ENCODE data around the gene TMEM175. TPM values are rescaled to one million over a fixed set of nuclear protein-coding genes. Genes with fewer than 3 reads are reported as not detected.

TMEM175 gene
- total RNA-seq, 1 experiment from 2014 or later = 20.2 TPM

GRCh38 chr4:967113-968104, 35.1 kb downstream of the TMEM175 start:
- TF ChIP-seq EZH2 (IDR thresholded peaks at IDR 0.05; ENCODE audit: low read depth) (no peak), CTCF (conservative IDR thresholded peaks at IDR 0.05) (no peak)
- intact Hi-C loops (cut with micrococcal nuclease; ENCODE audit: unreplicated experiment) = no loop called here
- Histone ChIP-seq H3K27ac (no peak overlapping the region), H2AFZ (no peak overlapping the region), H3K27me3 (ENCODE audit: insufficient read depth, low read depth) (no peaks in the 10 kb centered on the region), H4K20me1 (ENCODE audit: insufficient read depth) (peaks cover 20% of the 10 kb centered on the region), H3K4me1 (replicated peaks; ENCODE audit: insufficient read depth) (peaks cover 12% of the 10 kb centered on the region), H3K4me2 (no peak overlapping the region), H3K9me3 (ENCODE audit: insufficient read depth, low read depth) (no peaks in the 10 kb centered on the region), H3F3A (ENCODE audit: insufficient read depth, low read depth) (peaks cover 4% of the 10 kb centered on the region; the same call in 1 of the 2 replicates), H3K36me3 (ENCODE audit: low read depth) (no peaks in the 10 kb centered on the region), H3K9me2 (ENCODE audit: insufficient read depth) (no peaks in the 10 kb centered on the region), H3K4me3 (no peak overlapping the region), H3K79me2 (ENCODE audit: low read depth) (peaks cover 5% of the 10 kb centered on the region; the same call in 1 of the 2 replicates)
- no TSS peak for BruUV-seq (replicated peaks)
- POLR2A ChIA-PET (ENCODE audit: unreplicated experiment) = no interaction called here
- CTCF ChIA-PET = interaction anchor here (0.6 kb wide), 1 partner anchor 11 kb away, joined by 17 read pairs; no protein-coding TSS in a partner anchor
- no peak for DNase-seq

DNA sequence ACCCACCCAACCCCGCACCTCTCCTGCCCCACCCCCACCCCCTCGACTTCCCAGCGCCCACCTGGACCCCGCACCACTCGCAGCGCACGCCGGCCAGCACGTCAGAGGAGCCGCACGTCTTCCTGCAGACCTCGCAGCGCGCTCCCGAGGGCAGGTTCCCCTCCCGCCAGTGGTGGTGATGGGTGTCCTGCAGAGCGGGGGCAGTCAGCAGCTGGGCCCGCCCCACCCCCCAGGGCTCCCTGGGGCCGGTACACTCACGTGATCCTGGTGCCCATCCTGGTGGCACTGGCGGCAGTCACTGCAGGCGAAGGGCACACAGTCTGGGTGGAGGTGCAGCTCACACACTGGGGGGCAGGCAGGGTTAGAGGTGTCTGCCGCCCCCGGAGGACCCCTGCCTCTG, 36.0 kb downstream of the TMEM175 start:
- Histone ChIP-seq H3K79me2 (ENCODE audit: low read depth) (peaks cover 6% of the 10 kb centered on the region; the same call in 1 of the 2 replicates), H4K20me1 (ENCODE audit: insufficient read depth) (peaks cover 20% of the 10 kb centered on the region), H2AFZ (no peak overlapping the region), H3K4me1 (replicated peaks; ENCODE audit: insufficient read depth) (peaks cover 14% of the 10 kb centered on the region), H3K4me3 (no peak overlapping the region), H3K36me3 (ENCODE audit: low read depth) (no peaks in the 10 kb centered on the region), H3K27me3 (ENCODE audit: insufficient read depth, low read depth) (no peaks in the 10 kb centered on the region), H3K9me2 (ENCODE audit: insufficient read depth) (no peaks in the 10 kb centered on the region), H3K9me3 (ENCODE audit: insufficient read depth, low read depth) (no peaks in the 10 kb centered on the region), H3K4me2 (no peak overlapping the region), H3F3A (ENCODE audit: insufficient read depth, low read depth) (peaks cover 4% of the 10 kb centered on the region; the same call in 1 of the 2 replicates), H3K27ac (no peak overlapping the region)
- CTCF ChIA-PET = no interaction called here
- TF ChIP-seq CTCF (conservative IDR thresholded peaks at IDR 0.05) = no peak
- no peak for TF ChIP-seq EZH2 (IDR thresholded peaks at IDR 0.05; ENCODE audit: low read depth)
- DNase-seq = no peak
- BruUV-seq (replicated peaks) = no TSS peak
- POLR2A ChIA-PET (ENCODE audit: unreplicated experiment) = no interaction called here
- intact Hi-C loops (cut with micrococcal nuclease; ENCODE audit: unreplicated experiment) = no loop called here

DNA sequence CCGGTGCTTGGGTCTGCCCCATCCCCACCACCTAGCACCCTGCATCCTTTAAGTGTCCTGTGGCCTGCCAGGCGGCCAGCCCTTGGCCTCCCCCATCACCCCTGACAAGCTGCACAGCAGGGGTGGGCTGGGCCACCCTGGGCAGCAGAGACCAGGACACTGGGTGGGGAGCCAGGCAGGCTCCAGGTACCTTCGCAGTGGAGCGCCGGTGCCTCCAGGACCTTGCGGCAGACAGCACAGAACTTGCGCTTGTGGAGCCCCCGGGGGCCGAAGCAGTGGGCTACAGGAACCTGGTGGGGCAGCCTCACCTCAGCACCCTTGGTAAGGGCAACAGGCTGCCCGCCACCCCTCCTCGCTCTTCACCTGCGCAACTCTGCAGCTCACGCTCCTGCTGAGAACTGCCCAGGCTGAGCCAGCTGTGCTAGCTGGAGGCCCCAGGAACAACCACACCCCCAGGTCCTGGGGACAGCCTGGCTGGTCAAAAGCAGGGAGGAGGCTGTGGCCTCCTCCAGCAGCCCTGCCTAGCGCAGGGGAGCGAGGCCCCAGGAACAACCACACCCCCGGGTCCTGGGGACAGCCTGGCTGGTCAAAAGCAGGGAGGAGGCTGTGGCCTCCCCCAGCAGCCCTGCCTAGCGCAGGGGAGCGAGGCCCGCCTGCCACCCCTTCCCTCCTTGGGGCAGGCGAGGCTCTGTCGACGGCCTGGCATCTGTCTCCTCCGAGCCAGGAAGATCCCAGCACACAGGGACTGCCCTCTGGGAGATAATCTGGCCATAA, 36.5 kb downstream of the TMEM175 start:
- H3K36me3 ChIP-seq (ENCODE audit: low read depth) = no peaks in the 10 kb centered on the region
- H3K27ac ChIP-seq = no peak overlapping the region
- peaks cover 6% of the 10 kb centered on the region; the same call in 1 of the 2 replicates for H3K79me2 ChIP-seq (ENCODE audit: low read depth)
- no peaks in the 10 kb centered on the region for H3K27me3 ChIP-seq (ENCODE audit: insufficient read depth, low read depth)
- DNase-seq = no peak
- TF ChIP-seq CTCF (conservative IDR thresholded peaks at IDR 0.05) (no peak), EZH2 (IDR thresholded peaks at IDR 0.05; ENCODE audit: low read depth) (no peak)
- H3K4me3 ChIP-seq = no peak overlapping the region
- H3F3A ChIP-seq (ENCODE audit: insufficient read depth, low read depth) = peaks cover 4% of the 10 kb centered on the region; the same call in 1 of the 2 replicates
- peaks cover 14% of the 10 kb centered on the region for H3K4me1 ChIP-seq (replicated peaks; ENCODE audit: insufficient read depth)
- H3K9me3 ChIP-seq (ENCODE audit: insufficient read depth, low read depth) = no peaks in the 10 kb centered on the region
- POLR2A ChIA-PET (ENCODE audit: unreplicated experiment) = no interaction called here
- intact Hi-C loops (cut with micrococcal nuclease; ENCODE audit: unreplicated experiment) = no loop called here
- H2AFZ ChIP-seq = no peak overlapping the region
- H4K20me1 ChIP-seq (ENCODE audit: insufficient read depth) = peaks cover 20% of the 10 kb centered on the region
- H3K4me2 ChIP-seq = no peak overlapping the region
- H3K9me2 ChIP-seq (ENCODE audit: insufficient read depth) = no peaks in the 10 kb centered on the region
- CTCF ChIA-PET = no interaction called here
- no TSS peak for BruUV-seq (replicated peaks)
